ENCODE data around the gene THRA. TPM values are rescaled to one million over a fixed set of nuclear protein-coding genes. Genes with fewer than 3 reads are reported as not detected.

THRA gene
- total and polyA plus RNA-seq, 2 donors (not counting 3 experiments of a cell fraction or from before 2014, with no cell fraction given), result 17.4 to 29.6 TPM

DNA sequence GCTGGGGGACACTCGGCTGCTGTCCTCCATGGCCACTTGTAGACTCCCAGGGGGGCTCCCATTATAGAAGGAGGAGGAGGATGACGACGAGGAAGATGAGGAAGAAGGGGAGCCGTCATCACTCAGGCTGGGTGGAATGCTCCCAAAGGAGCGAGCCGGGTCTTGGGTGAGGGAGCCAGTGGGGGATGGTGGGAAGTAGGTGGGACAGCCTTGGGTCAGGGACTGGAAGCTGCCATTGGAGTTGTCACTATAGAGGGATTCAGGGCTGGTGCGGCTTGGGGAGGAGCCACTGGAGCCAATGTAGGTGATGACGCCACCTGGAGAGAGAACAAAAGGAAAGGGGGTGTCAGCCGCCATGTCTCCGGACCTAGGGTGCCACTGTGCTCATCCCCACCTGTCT, 34.3 kb downstream of the THRA start:
- DNase-seq (ENCODE audit: low read depth, low spot score) (no peak), FAIRE-seq (no peak)
- no peak overlapping the region for H3K4me3 ChIP-seq (replicated peaks in 1 of 3; ENCODE audit: insufficient read depth in 1 of 3, low read depth in 1 of 3, low read length in 3 of 3)
- H3K36me3 ChIP-seq (ENCODE audit: control insufficient read depth in 2 of 2, extremely low read depth in 1 of 2, insufficient read depth in 2 of 2, low read length in 2 of 2), result peaks cover 0 to 27% of the 10 kb centered on the region in 2 experiments
- dilution Hi-C loops (cut with MboI; ENCODE audit: extremely low pct_ligation_motif_present, low sequenced_read_pairs) (no loop called here), intact Hi-C loops (cut with micrococcal nuclease) (no loop called here)
- BruUV-seq (replicated peaks), result no TSS peak
- H3K9ac ChIP-seq (replicated peaks; ENCODE audit: extremely low read depth, insufficient read depth, low read length), result no peak overlapping the region
- H3K27me3 ChIP-seq (ENCODE audit: control insufficient read depth in 2 of 2, insufficient read depth in 2 of 2, low read length in 2 of 2), result no peaks in the 10 kb centered on the region
- H3K4me2 ChIP-seq (ENCODE audit: insufficient read depth, low read length), result no peak overlapping the region
- H3K79me2 ChIP-seq (ENCODE audit: control insufficient read depth, insufficient read depth, low read length), result no peaks in the 10 kb centered on the region
- no peaks in the 10 kb centered on the region for H3K9me3 ChIP-seq (replicated peaks; ENCODE audit: control insufficient read depth, insufficient read depth, low read length)
- H3K9me1 ChIP-seq (replicated peaks; ENCODE audit: control insufficient read depth, extremely low read depth, insufficient read depth, low read length), result no peaks in the 10 kb centered on the region
- no peak overlapping the region for H3K27ac ChIP-seq (ENCODE audit: insufficient read depth, low read depth, low read length)
- TF ChIP-seq EZH2 (IDR thresholded peaks at IDR 0.05; ENCODE audit: borderline replicate concordance, low read depth, low read length, severe bottlenecking), result no peak
- no peak for TF ChIP-seq POLR2AphosphoS5 (IDR thresholded peaks at IDR 0.05; ENCODE audit: insufficient read depth, low read depth, low read length)
- ChIA-PET POLR2A (no interaction called here), CTCF (interaction anchor here (4.0 to 5.0 kb wide), 2 partner anchors 11 to 15 kb away, joined by 26 to 138 read pairs; no protein-coding TSS in a partner anchor)
- H3K4me1 ChIP-seq (ENCODE audit: control insufficient read depth, extremely low read depth, insufficient read depth, low read length), result peaks cover 34% of the 10 kb centered on the region
- no peak overlapping the region for H2AFZ ChIP-seq (ENCODE audit: low read depth, low read length)
- H4K20me1 ChIP-seq (replicated peaks; ENCODE audit: control insufficient read depth, extremely low read depth, insufficient read depth, low read length), result no peaks in the 10 kb centered on the region

DNA sequence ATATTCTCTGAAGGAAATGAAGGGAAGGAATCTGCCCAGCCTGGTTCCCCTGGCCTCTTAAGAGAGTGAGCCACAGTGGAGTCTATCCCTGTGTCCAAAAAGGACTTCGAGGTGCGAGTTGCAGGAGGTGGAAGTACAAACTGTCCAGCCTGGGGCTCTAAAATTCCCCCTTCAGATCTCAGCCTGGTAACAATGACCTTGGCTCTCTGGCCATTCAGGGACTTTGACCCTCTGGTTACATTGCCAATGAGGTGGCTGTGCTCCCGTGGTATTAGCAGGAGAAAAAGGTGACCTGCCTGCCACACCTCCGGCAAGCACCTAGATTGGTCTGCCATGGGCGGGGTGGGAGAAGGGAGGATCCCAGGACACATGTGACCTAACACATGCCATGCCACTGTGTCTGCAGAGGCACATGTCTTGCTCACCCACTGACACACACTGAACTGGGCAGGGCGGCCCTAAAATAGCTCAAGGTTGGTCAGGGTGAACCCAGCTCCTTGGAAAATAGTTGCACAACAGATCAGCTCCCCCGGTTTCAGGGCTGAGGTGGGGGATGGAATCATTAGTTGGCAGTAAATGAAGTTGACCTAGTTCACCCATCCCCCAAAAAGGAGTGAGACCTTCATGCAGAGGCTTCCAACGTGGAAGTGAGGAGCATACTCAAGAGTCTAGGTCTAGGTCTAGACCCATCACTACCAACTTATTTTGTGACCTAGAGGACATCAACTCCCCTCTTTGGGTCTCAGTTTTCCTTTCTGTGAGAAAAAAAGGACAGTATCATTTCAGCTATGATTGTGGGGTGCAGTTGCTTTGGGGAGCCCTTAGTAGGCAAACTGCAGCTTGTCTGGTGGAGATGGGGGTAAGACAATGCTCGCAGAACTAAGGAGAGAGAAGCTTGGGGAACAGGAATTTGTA, 35.4 kb downstream of the THRA start:
- DNase-seq (ENCODE audit: low read depth, low spot score) (peak; percentile 27), FAIRE-seq (peak; percentile 49)
- peak overlapping the region; percentile 77 for H3K27ac ChIP-seq (ENCODE audit: insufficient read depth, low read depth, low read length)
- POLR2A ChIA-PET, result interaction anchor here (0.9 to 3.7 kb wide), 3 partner anchors 14 to 94 kb away, joined by 3 to 56 read pairs (median 4); partner anchors contain the start of gene CASC3
- no peak for TF ChIP-seq GATA2 (IDR thresholded peaks at IDR 0.05; ENCODE audit: insufficient read depth, insufficient read length, low read depth, low read length)
- TF ChIP-seq, protein P1, sequence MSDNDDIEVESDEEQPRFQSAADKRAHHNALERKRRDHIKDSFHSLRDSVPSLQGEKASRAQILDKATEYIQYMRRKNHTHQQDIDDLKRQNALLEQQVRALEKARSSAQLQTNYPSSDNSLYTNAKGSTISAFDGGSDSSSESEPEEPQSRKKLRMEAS (IDR thresholded peaks at IDR 0.05; ENCODE audit: insufficient read depth, insufficient read length), result no peak
- no peaks in the 10 kb centered on the region for H3K9me3 ChIP-seq (replicated peaks; ENCODE audit: control insufficient read depth, insufficient read depth, low read length)
- no peaks in the 10 kb centered on the region for H4K20me1 ChIP-seq (replicated peaks; ENCODE audit: control insufficient read depth, extremely low read depth, insufficient read depth, low read length)
- no peaks in the 10 kb centered on the region for H3K27me3 ChIP-seq (ENCODE audit: control insufficient read depth in 2 of 2, insufficient read depth in 2 of 2, low read length in 2 of 2)
- H3K4me1 ChIP-seq (ENCODE audit: control insufficient read depth, extremely low read depth, insufficient read depth, low read length), result peaks cover 38% of the 10 kb centered on the region
- no peaks in the 10 kb centered on the region for H3K9me1 ChIP-seq (replicated peaks; ENCODE audit: control insufficient read depth, extremely low read depth, insufficient read depth, low read length)
- peak overlapping the region; percentile 13 for H2AFZ ChIP-seq (ENCODE audit: low read depth, low read length)
- BruUV-seq (replicated peaks), result no TSS peak
- peak overlapping the region; percentile 21 for H3K9ac ChIP-seq (replicated peaks; ENCODE audit: extremely low read depth, insufficient read depth, low read length)
- H3K4me2 ChIP-seq (ENCODE audit: insufficient read depth, low read length), result peak overlapping the region; percentile 55
- H3K79me2 ChIP-seq (ENCODE audit: control insufficient read depth, insufficient read depth, low read length), result no peaks in the 10 kb centered on the region
- H3K4me3 ChIP-seq (replicated peaks in 1 of 3; ENCODE audit: insufficient read depth in 1 of 3, low read depth in 1 of 3, low read length in 3 of 3), result peak overlapping the region in 2 of 3 experiments; percentile 31 to 48
- CTCF ChIA-PET, result interaction anchor here (1.1 to 5.0 kb wide), 12 partner anchors 12 to 77 kb away, joined by 3 to 138 read pairs (median 4); partner anchors contain the start of genes MED24 and THRA
- dilution Hi-C loops (cut with MboI; ENCODE audit: extremely low pct_ligation_motif_present, low sequenced_read_pairs) (no loop called here), intact Hi-C loops (cut with micrococcal nuclease) (no loop called here)
- H3K36me3 ChIP-seq (ENCODE audit: control insufficient read depth in 2 of 2, extremely low read depth in 1 of 2, insufficient read depth in 2 of 2, low read length in 2 of 2), result peaks cover 0 to 25% of the 10 kb centered on the region in 2 experiments

All from endothelial cell of umbilical vein (primary cell).